Renal cortex interstitium (tissue), 11 donors: ENCODE data around the gene VWA3B. TPM values are rescaled to one million over a fixed set of nuclear protein-coding genes. Genes with fewer than 3 reads are reported as not detected.

Source experiments
- DNase-seq, 11 donors: peaks; one replicate each; pipeline ENCODE4 v3.0.0-alpha.2; 2013; ENCODE audit warnings: low read depth in 9 of 11, low spot score in 4 of 11; ENCODE audit errors: extremely low read depth in 1 of 11
- polyA plus RNA-seq, 3 donors: library from polyadenylated mRNA; unstranded; fragments of 120-200 nt; gene quantifications; one replicate each; pipeline ENCODE4 v1.2.1, GENCODE V29; 2013; ENCODE audit not compliant: insufficient read length in 3 of 3

Gene VWA3B
- polyA plus RNA-seq, 3 donors = 0.26 to 1.1 (median 0.47) TPM

- DNase-seq = no peak
Measured at GRCh38 chr2:98347298-98348065, 260.5 kb downstream of the VWA3B start.

GRCh38 chr2:98348066-98348561, 261.1 kb downstream of the VWA3B start:
- no peak for DNase-seq

DNA sequence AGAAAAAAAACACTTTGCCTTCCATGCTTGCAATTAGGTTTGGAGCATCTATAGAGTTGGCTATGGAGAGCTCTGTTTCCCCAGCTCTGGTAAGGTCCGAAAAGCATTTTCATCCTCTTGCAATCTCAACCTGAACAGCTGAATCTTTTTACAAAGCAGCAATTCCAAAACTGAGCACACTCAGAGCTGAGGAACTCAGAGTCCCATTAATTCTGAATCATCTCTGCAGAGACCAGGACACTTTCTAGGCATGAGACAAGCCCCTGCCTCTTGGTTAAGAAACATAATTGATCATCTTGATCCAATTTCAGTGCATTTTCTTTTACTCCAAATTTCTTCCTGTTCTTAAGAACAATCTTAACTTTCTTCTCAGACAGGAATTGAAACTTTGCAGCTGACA, 263.4 kb downstream of the VWA3B start:
- DNase-seq = no peak

DNA sequence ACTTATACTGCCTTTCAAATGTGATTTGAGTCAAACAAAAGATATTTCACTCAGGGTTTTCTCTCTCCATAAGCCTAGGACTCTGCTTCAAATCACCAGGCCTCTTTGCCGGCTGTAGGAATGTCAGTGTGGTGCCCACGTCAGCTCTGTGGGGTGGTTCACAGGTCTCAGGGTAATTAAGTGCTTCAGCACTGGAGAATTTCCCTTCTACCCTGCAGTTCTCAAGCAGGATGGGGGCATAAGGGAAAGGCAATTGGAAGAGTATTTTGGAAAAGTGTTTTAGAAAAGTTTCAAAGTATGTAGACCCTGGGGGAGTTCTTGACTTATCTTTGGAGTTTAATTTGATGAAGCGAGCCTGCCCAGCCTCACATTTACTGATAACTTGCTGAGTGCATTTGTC, 268.9 kb downstream of the VWA3B start:
- DNase-seq = no peak

GRCh38 chr2:98356729-98357128, 269.8 kb downstream of the VWA3B start:
- DNase-seq = no peak

GRCh38 chr2:98357849-98358248, 270.9 kb downstream of the VWA3B start:
- no peak for DNase-seq

- DNase-seq = no peak
Measured at GRCh38 chr2:98359986-98360385, 273.0 kb downstream of the VWA3B start.

Other genes starting within 250 kb of the VWA3B start
- gene TMEM131, start 91.2 kb upstream of the VWA3B start, polyA plus RNA-seq = 10 to 100 TPM; 45.1 to 48.1 (median 46.7) TPM